Stomach smooth muscle (tissue), 2 donors: ENCODE results near the gene SULT1C4.

Experiments
- H3K27ac ChIP-seq: one replicate; pipeline ENCODE4 v1.7.0; 2013; ENCODE audit warnings: mild to moderate bottlenecking, low read length, inconsistent platforms
- H3K27me3 ChIP-seq, 2 donors: one replicate each; pipeline ENCODE4 v1.7.0; 2013; ENCODE audit warnings: low read length in 2 of 2; ENCODE audit not compliant: insufficient read depth in 2 of 2, control insufficient read depth in 1 of 2
- H3K36me3 ChIP-seq, 2 donors: one replicate each; pipeline ENCODE4 v1.7.0; 2013; ENCODE audit warnings: low read length in 2 of 2; ENCODE audit not compliant: control insufficient read depth in 2 of 2, insufficient read depth in 2 of 2
- H3K4me1 ChIP-seq: one replicate; pipeline ENCODE4 v1.7.0; 2013; ENCODE audit warnings: low read length; ENCODE audit not compliant: control insufficient read depth, insufficient read depth
- H3K4me3 ChIP-seq, 2 donors: one replicate each; pipeline ENCODE4 v1.7.0; 2013; ENCODE audit warnings: low read length in 2 of 2
- H3K9ac ChIP-seq, 2 donors: one replicate each; pipeline ENCODE4 v1.7.0; 2013; ENCODE audit warnings: low read length in 2 of 2, mild to moderate bottlenecking in 1 of 2
- H3K9me3 ChIP-seq, 2 donors: one replicate each; pipeline ENCODE4 v1.7.0; 2013; ENCODE audit warnings: low read length in 2 of 2; ENCODE audit not compliant: control insufficient read depth in 2 of 2
- donor health status: healthy.
- donor health status: Pancreatic carcinoma.

Gene SULT1C4

DNA sequence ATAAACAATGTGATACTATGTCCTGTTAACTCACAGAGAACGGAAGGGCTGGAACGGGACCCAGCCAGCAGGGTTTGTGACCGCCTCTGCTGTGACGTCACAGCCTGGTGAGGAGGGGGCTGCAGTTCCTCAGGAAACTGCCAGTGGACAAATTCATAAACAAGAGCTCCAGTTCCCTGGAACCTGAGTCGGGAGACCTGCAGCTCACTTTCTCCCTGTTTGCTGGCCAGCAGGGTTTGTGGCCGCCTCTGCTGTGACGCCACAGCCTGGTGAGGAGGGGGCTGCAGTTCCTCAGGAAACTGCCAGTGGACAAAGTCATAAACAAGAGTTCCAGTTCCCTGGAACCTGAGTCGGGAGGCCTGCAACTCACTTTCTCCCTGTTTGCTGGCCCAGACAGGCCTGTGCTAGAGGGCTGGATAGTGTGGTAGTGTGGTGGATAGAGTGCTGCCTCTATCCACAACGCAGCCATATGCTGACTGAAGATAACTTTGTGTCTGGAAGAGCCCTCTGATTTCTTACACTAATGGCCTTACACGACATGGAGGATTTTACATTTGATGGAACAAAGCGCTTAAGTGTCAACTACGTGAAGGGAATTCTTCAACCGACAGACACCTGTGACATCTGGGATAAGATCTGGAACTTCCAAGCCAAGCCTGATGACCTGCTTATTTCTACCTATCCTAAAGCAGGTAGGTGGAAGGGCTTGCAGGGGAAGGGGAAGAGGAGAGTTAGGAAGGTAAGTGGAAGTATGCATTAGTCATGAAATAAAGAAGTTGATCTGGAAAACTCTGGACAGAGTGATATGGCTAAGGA is at the start of gene SULT1C4:
Gene SULT1C4, plus strand, starts transcription at position 140 of the 816 bp plus-strand sequence. Its CDS starts 384 bp downstream, at position 524.
- H3K9me3 ChIP-seq: no peaks in the 10 kb centered on the region

DNA sequence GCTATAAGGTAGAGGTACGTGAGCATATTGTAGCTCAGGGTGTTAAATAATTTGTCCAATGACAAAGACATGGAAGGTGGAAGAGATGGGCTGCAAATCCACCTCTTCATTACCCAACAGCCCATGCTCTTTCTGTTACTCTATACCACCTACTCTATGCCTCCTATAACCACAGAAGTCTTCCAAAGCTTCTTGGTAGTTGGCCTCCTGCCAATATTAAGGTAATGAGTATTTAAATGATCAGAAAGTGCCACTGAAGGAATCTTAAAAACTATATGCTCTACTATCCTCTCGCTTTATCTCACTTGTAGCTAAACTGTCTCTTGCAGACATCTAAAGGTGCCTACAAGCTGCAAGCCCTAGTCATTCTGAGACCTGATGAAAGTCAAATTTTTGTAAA is 48.0 kb upstream of the SULT1C4 start:
- no peak overlapping the region for H3K9ac ChIP-seq
- no peaks in the 10 kb centered on the region for H3K4me1 ChIP-seq
- no peak overlapping the region for H3K27ac ChIP-seq
- H3K36me3 ChIP-seq: no peaks in the 10 kb centered on the region
- no peaks in the 10 kb centered on the region for H3K9me3 ChIP-seq
- no peak overlapping the region for H3K4me3 ChIP-seq
- H3K27me3 ChIP-seq: no peaks in the 10 kb centered on the region

More for the DNA sequence above, at the start of gene SULT1C4:
- Histone ChIP-seq H3K4me1 (peaks cover 11% of the 10 kb centered on the region), H3K36me3 (no peaks in the 10 kb centered on the region), H3K9ac (peak within 1 kb of the TSS; percentile 30 to 71), H3K4me3 (peak within 1 kb of the TSS; percentile 68 to 75), H3K27me3 (no peaks in the 10 kb centered on the region), H3K27ac (peak within 1 kb of the TSS; percentile 49)

- H3K9ac ChIP-seq: no peak overlapping the region
- H3K27me3 ChIP-seq: no peaks in the 10 kb centered on the region
- H3K27ac ChIP-seq: no peak overlapping the region
- H3K4me3 ChIP-seq: no peak overlapping the region
- no peaks in the 10 kb centered on the region for H3K9me3 ChIP-seq
- H3K4me1 ChIP-seq: no peaks in the 10 kb centered on the region
- no peaks in the 10 kb centered on the region for H3K36me3 ChIP-seq
Observed at GRCh38 chr2:108330979-108331378, 46.8 kb upstream of the SULT1C4 start.

GRCh38 chr2:108345951-108346350 is 31.8 kb upstream of the SULT1C4 start:
- Histone ChIP-seq H3K4me1 (no peaks in the 10 kb centered on the region), H3K9me3 (no peaks in the 10 kb centered on the region), H3K4me3 (no peak overlapping the region), H3K9ac (no peak overlapping the region), H3K27ac (no peak overlapping the region), H3K36me3 (no peaks in the 10 kb centered on the region), H3K27me3 (peaks cover 0 to 5% of the 10 kb centered on the region in 2 donors)

GRCh38 chr2:108346827-108347226 is 30.9 kb upstream of the SULT1C4 start:
- Histone ChIP-seq H3K9me3 (no peaks in the 10 kb centered on the region), H3K36me3 (no peaks in the 10 kb centered on the region), H3K27ac (no peak overlapping the region), H3K4me3 (no peak overlapping the region), H3K27me3 (peaks cover 0 to 5% of the 10 kb centered on the region in 2 donors), H3K4me1 (no peaks in the 10 kb centered on the region), H3K9ac (no peak overlapping the region)

GRCh38 chr2:108347786-108348185 is 30.0 kb upstream of the SULT1C4 start:
- no peaks in the 10 kb centered on the region for H3K9me3 ChIP-seq
- H3K36me3 ChIP-seq: no peaks in the 10 kb centered on the region
- peaks cover 0 to 5% of the 10 kb centered on the region in 2 donors for H3K27me3 ChIP-seq
- H3K9ac ChIP-seq: no peak overlapping the region
- H3K27ac ChIP-seq: no peak overlapping the region
- no peaks in the 10 kb centered on the region for H3K4me1 ChIP-seq
- H3K4me3 ChIP-seq: no peak overlapping the region

GRCh38 chr2:108348816-108349570 is 28.8 kb upstream of the SULT1C4 start:
- Histone ChIP-seq H3K9me3 (no peaks in the 10 kb centered on the region), H3K4me1 (no peaks in the 10 kb centered on the region), H3K36me3 (no peaks in the 10 kb centered on the region), H3K27ac (no peak overlapping the region), H3K27me3 (peaks cover 0 to 5% of the 10 kb centered on the region in 2 donors), H3K9ac (no peak overlapping the region), H3K4me3 (no peak overlapping the region)

DNA sequence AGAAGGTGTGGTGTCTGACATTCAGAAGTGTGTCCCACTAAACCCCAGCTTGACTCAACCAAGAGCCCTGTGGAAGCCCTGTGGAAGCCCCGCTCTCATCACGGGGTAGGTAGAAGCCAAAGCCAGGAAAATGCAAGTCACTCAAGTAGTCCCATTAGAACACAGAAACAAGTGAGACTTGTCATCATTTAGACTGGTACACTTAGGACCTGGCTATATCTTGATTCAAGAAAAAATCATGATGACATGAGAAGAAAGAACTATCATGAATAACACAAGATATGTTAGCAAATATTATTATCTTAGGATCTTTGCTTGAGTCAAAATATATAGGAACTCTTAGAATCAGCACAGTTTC is 28.2 kb upstream of the SULT1C4 start:
- Histone ChIP-seq H3K4me3 (no peak overlapping the region), H3K4me1 (no peaks in the 10 kb centered on the region), H3K27me3 (peaks cover 0 to 5% of the 10 kb centered on the region in 2 donors), H3K36me3 (no peaks in the 10 kb centered on the region), H3K27ac (no peak overlapping the region), H3K9me3 (no peaks in the 10 kb centered on the region), H3K9ac (no peak overlapping the region)

DNA sequence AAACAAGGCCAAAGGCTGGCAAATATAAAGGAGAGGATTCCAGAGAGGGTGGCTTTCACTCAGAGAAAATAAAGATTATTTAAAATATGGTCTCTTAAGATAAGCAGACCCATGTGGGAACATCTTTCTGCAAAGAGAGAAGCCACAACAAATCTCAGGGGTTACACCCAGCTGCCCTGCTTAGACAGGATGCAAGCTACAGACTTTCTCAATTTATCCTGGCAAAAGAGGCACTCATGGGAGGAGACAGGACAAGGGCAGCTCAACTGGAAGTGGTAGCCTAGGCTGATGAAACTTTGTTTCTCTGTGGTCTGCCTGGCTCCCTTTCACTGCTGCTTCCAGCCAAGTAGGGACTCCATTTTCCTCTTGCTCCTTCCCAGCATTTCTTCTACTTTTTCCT is 25.9 kb upstream of the SULT1C4 start:
- peaks cover 0 to 5% of the 10 kb centered on the region in 2 donors for H3K27me3 ChIP-seq
- no peak overlapping the region for H3K9ac ChIP-seq
- no peak overlapping the region for H3K27ac ChIP-seq
- H3K4me3 ChIP-seq: no peak overlapping the region
- no peaks in the 10 kb centered on the region for H3K4me1 ChIP-seq
- no peaks in the 10 kb centered on the region for H3K9me3 ChIP-seq
- H3K36me3 ChIP-seq: no peaks in the 10 kb centered on the region

GRCh38 chr2:108354136-108354535 is 23.6 kb upstream of the SULT1C4 start:
- no peaks in the 10 kb centered on the region for H3K9me3 ChIP-seq
- H3K4me1 ChIP-seq: no peaks in the 10 kb centered on the region

More at GRCh38 chr2:108354136-108354535, 23.6 kb upstream of the SULT1C4 start:
- Histone ChIP-seq H3K9ac (no peak overlapping the region), H3K36me3 (no peaks in the 10 kb centered on the region), H3K27ac (no peak overlapping the region), H3K27me3 (peaks cover 0 to 5% of the 10 kb centered on the region in 2 donors), H3K4me3 (no peak overlapping the region)
